HEK293T (cell line): Measurements from ENCODE around the gene MAP4K1.

Source experiments
- CTCF ChIA-PET: fragments of 350-600 bp; formaldehyde crosslinking; extraction: SDS; loops from one replicate; lab custom pipeline; 2021; ENCODE audit warnings: antibody characterized with exemption, inconsistent platforms; lab: Yijun Ruan, JAX
- POLR2A ChIA-PET: fragments of 350-600 bp; formaldehyde crosslinking; extraction: SDS; loops from one replicate; lab custom pipeline; 2020; ENCODE audit warnings: antibody characterized with exemption, inconsistent platforms; lab: Yijun Ruan, JAX
- DNase-seq: peaks from one replicate; pipeline ENCODE4 v3.0.0; 2012; ENCODE audit warnings: mixed read lengths; ENCODE audit errors: extremely low spot score
- ARNT ChIP-seq: fragments of 450-650 bp; IDR thresholded peaks from 2 replicates; pipeline ENCODE4 v1.6.1; 2017; ENCODE audit warnings: mild to moderate bottlenecking
- BHLHE40 ChIP-seq: fragments of 450-650 bp; IDR thresholded peaks from 2 replicates; pipeline ENCODE4 v1.6.1; 2016; ENCODE audit warnings: mild to moderate bottlenecking, moderate library complexity, borderline replicate concordance
- CTBP1 ChIP-seq: fragments of 450-650 bp; IDR thresholded peaks from 2 replicates; pipeline ENCODE4 v1.6.1; 2016; ENCODE audit warnings: borderline replicate concordance
- ELF4 ChIP-seq: fragments of 450-650 bp; IDR thresholded peaks from 2 replicates; pipeline ENCODE4 v1.6.1; 2017; ENCODE audit warnings: antibody characterized with exemption
- FOXA1 ChIP-seq: fragments of 450-650 bp; IDR thresholded peaks from 2 replicates; pipeline ENCODE4 v1.6.1; 2016; ENCODE audit warnings: mild to moderate bottlenecking
- FOXK2 ChIP-seq: fragments of 450-650 bp; IDR thresholded peaks from 2 replicates; pipeline ENCODE4 v1.6.1; 2016; ENCODE audit warnings: mild to moderate bottlenecking
- FOXM1 ChIP-seq: fragments of 450-650 bp; IDR thresholded peaks from 2 replicates; pipeline ENCODE4 v1.6.1; 2017; ENCODE audit warnings: mild to moderate bottlenecking, borderline replicate concordance
- HDGF ChIP-seq: fragments of 450-650 bp; IDR thresholded peaks from 2 replicates; pipeline ENCODE4 v1.6.1; 2017; ENCODE audit warnings: antibody characterized with exemption, borderline replicate concordance
- L3MBTL2 ChIP-seq: fragments of 450-650 bp; conservative IDR thresholded peaks from 2 replicates; pipeline ENCODE4 v1.6.1; 2016; ENCODE audit warnings: mild to moderate bottlenecking
- LEF1 ChIP-seq: fragments of 450-650 bp; IDR thresholded peaks from 2 replicates; pipeline ENCODE4 v1.6.1; 2017; ENCODE audit warnings: mild to moderate bottlenecking, borderline replicate concordance
- NFRKB ChIP-seq: fragments of 450-650 bp; IDR thresholded peaks from 2 replicates; pipeline ENCODE4 v1.6.1; 2016; ENCODE audit warnings: mild to moderate bottlenecking, moderate library complexity
- PKNOX1 ChIP-seq: fragments of 450-650 bp; IDR thresholded peaks from 2 replicates; pipeline ENCODE4 v1.6.1; 2016
- SP1 ChIP-seq: fragments of 450-650 bp; IDR thresholded peaks from 2 replicates; pipeline ENCODE4 v1.6.1; 2017
- SUZ12 ChIP-seq: fragments of 450-650 bp; IDR thresholded peaks from 2 replicates; pipeline ENCODE4 v1.6.1; 2016; ENCODE audit warnings: mild to moderate bottlenecking
- TARDBP ChIP-seq: fragments of 450-650 bp; IDR thresholded peaks from 2 replicates; pipeline ENCODE4 v1.6.1; 2016
- ZNF384 ChIP-seq: fragments of 450-650 bp; IDR thresholded peaks from 2 replicates; pipeline ENCODE4 v1.6.1; 2016

MAP4K1 gene

GRCh38 chr19:38640368-38640767, 22.6 kb upstream of the MAP4K1 start:
- CTCF ChIA-PET, result interaction anchor here (1.0 kb wide), 1 partner anchor 290 kb away, joined by 3 read pairs; the partner anchor contains the start of genes MRPS12 and SARS2
- TF ChIP-seq SUZ12, result no peak
- TF ChIP-seq FOXA1, result no peak
- TF ChIP-seq ZNF384, result no peak
- no peak for TF ChIP-seq ELF4
- TF ChIP-seq FOXM1, result no peak
- no peak for TF ChIP-seq HDGF
- no peak for TF ChIP-seq ARNT
- no peak for TF ChIP-seq LEF1
- no peak for TF ChIP-seq FOXK2
- no peak for TF ChIP-seq BHLHE40
- TF ChIP-seq TARDBP, result no peak
- TF ChIP-seq PKNOX1, result no peak
- TF ChIP-seq L3MBTL2, result no peak
- TF ChIP-seq CTBP1, result no peak
- TF ChIP-seq SP1, result no peak
- TF ChIP-seq NFRKB, result no peak
- DNase-seq, result no peak
- POLR2A ChIA-PET, result interaction anchor here (2.2 kb wide), 1 partner anchor 22 kb away, joined by 13 read pairs; the partner anchor contains the start of gene EIF3K

GRCh38 chr19:38639679-38640078, 21.9 kb upstream of the MAP4K1 start:
- TF ChIP-seq SUZ12 (no peak), ARNT (no peak), ZNF384 (no peak), SP1 (no peak), BHLHE40 (no peak), PKNOX1 (no peak), ELF4 (no peak), HDGF (no peak), FOXA1 (no peak), CTBP1 (no peak), LEF1 (no peak), L3MBTL2 (no peak), FOXK2 (no peak), NFRKB (no peak), TARDBP (no peak)
- ChIA-PET POLR2A (no interaction called here), CTCF (interaction anchor here (1.0 kb wide), 1 partner anchor 291 kb away, joined by 3 read pairs; the partner anchor contains the start of genes MRPS12 and SARS2)
- DNase-seq, result no peak

- DNase-seq, result no peak
- no peak for TF ChIP-seq PKNOX1
- no peak for TF ChIP-seq FOXK2
- TF ChIP-seq FOXM1, result no peak
- TF ChIP-seq SUZ12, result no peak
- no peak for TF ChIP-seq LEF1
- ChIA-PET CTCF (no interaction called here), POLR2A (interaction anchor here (1.1 kb wide), 1 partner anchor 9 kb away, joined by 3 read pairs; the partner anchor contains the start of gene ACTN4)
Observed at GRCh38 chr19:38638461-38638860, 20.7 kb upstream of the MAP4K1 start.

GRCh38 chr19:38635483-38636399, 18.0 kb upstream of the MAP4K1 start:
- ChIA-PET CTCF (interaction anchor here (0.9 to 2.0 kb wide), 9 partner anchors 9 to 233 kb away, joined by 3 to 13 read pairs (median 4); partner anchors contain the start of genes EIF3K, FAM98C and MAP4K1), POLR2A (interaction anchor here (1.6 to 1.8 kb wide), 2 partner anchors 17 to 92 kb away, joined by 4 to 10 read pairs; partner anchors contain the start of gene EIF3K)
- no peak for DNase-seq
- TF ChIP-seq FOXK2 (no peak), ARNT (no peak), HDGF (no peak), SUZ12 (no peak), PKNOX1 (no peak), SP1 (no peak), ELF4 (no peak), FOXM1 (no peak), ZNF384 (no peak)

GRCh38 chr19:38634757-38635482, 17.2 kb upstream of the MAP4K1 start:
- TF ChIP-seq ELF4 (no peak), NFRKB (no peak), HDGF (no peak), FOXK2 (no peak), LEF1 (no peak), SUZ12 (no peak), SP1 (no peak), CTBP1 (no peak), BHLHE40 (no peak), FOXA1 (no peak), PKNOX1 (no peak), L3MBTL2 (no peak), ARNT (no peak), ZNF384 (no peak)
- peak; percentile 78 for DNase-seq
- POLR2A ChIA-PET, result interaction anchor here (1.0 to 1.8 kb wide), 4 partner anchors 12 to 232 kb away, joined by 3 to 10 read pairs (median 6); partner anchors contain the start of genes ACTN4, EIF3K and FAM98C
- CTCF ChIA-PET, result interaction anchor here (0.6 to 2.3 kb wide), 12 partner anchors 9 to 409 kb away, joined by 3 to 19 read pairs (median 4); partner anchors contain the start of genes ACTN4, EIF3K and FAM98C
